Measurements from ENCODE around the gene EDA. TPM values are rescaled to one million over a fixed set of nuclear protein-coding genes. Genes with fewer than 3 reads are reported as not detected.

EDA gene
- total RNA-seq, 1 donor from 2014 or later: 2.5 TPM

DNA sequence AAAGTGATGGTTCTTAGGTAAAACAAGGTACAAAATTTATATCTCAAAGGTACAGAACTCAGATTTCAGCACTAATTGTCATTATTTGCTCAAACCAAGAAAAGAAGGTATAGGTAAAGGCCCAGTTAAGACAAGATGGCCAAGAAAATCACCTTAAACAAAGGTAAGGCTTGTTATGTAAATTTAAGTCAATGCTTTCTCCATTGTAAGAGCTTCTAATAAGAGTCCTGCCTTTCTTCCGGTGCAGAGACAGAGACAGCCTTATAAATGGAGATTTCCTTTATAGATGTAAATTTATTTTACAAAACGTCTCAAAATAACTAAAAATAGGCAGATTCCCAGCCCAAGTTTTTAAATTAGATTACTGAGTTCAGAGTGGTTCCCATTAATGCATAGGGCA is 89.9 kb downstream of the EDA start:
- TF ChIP-seq, protein P1, sequence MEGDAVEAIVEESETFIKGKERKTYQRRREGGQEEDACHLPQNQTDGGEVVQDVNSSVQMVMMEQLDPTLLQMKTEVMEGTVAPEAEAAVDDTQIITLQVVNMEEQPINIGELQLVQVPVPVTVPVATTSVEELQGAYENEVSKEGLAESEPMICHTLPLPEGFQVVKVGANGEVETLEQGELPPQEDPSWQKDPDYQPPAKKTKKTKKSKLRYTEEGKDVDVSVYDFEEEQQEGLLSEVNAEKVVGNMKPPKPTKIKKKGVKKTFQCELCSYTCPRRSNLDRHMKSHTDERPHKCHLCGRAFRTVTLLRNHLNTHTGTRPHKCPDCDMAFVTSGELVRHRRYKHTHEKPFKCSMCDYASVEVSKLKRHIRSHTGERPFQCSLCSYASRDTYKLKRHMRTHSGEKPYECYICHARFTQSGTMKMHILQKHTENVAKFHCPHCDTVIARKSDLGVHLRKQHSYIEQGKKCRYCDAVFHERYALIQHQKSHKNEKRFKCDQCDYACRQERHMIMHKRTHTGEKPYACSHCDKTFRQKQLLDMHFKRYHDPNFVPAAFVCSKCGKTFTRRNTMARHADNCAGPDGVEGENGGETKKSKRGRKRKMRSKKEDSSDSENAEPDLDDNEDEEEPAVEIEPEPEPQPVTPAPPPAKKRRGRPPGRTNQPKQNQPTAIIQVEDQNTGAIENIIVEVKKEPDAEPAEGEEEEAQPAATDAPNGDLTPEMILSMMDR (IDR thresholded peaks at IDR 0.05; ENCODE audit: insufficient read depth, low read length, poor library complexity, severe bottlenecking): no peak
- Histone ChIP-seq H3K27me3 (ENCODE audit: control insufficient read depth, insufficient read depth, low read length) (no peaks in the 10 kb centered on the region), H3K4me3 (ENCODE audit: low read depth, low read length) (no peak overlapping the region), H3K36me3 (ENCODE audit: control insufficient read depth, insufficient read depth, low read length) (no peaks in the 10 kb centered on the region)
- DNase-seq (ENCODE audit: low read depth): no peak

DNA sequence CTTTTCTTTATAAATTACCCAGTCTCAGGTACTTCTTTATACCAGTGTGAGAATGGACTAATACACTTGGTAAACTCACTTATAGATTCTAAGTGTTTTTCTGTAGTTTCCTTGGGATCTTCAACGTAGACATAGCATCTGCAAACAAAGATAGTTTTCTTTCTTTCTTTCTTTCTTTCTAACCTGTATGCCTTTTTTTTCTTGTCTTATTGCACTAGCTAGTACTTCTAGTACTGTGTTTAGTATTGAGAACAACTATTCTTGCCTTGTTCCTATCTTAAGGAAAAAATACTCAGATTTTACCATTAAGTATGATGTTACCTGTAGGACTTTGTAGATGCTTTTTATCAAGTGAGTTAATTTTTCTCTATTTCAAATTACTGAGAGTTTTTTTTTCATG is 102.2 kb downstream of the EDA start:
- Histone ChIP-seq H3K4me3 (ENCODE audit: low read depth, low read length) (no peak overlapping the region), H3K27me3 (ENCODE audit: control insufficient read depth, insufficient read depth, low read length) (no peaks in the 10 kb centered on the region), H3K36me3 (ENCODE audit: control insufficient read depth, insufficient read depth, low read length) (no peaks in the 10 kb centered on the region)
- DNase-seq (ENCODE audit: low read depth): no peak
- TF ChIP-seq, protein P1 (IDR thresholded peaks at IDR 0.05; ENCODE audit: insufficient read depth, low read length, poor library complexity, severe bottlenecking): no peak

DNA sequence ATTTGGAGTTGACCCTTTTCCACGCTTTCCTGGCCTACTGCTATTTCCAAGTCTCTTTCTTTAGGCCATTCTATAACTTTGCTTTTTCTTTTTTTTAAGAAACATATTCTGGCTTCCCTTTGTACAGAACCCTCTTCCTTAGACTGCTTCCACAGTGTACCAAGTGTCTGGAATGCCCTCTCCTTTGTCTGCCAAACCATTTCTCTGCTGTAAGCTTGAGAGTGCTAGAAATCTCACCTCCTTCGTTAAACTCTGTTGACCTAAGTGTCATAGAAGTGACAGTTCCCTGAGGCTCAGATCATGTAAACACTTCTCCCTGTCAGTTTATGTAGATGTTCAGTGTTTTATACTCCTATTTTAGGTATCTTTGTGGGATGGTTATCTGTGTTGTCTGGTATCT is 108.4 kb downstream of the EDA start:
- H3K36me3 ChIP-seq (ENCODE audit: control insufficient read depth, insufficient read depth, low read length): no peaks in the 10 kb centered on the region
- H3K4me3 ChIP-seq (ENCODE audit: low read depth, low read length): no peak overlapping the region
- TF ChIP-seq, protein P1 (IDR thresholded peaks at IDR 0.05; ENCODE audit: insufficient read depth, low read length, poor library complexity, severe bottlenecking): no peak
- H3K27me3 ChIP-seq (ENCODE audit: control insufficient read depth, insufficient read depth, low read length): no peaks in the 10 kb centered on the region
- no peak for DNase-seq (ENCODE audit: low read depth)

DNA sequence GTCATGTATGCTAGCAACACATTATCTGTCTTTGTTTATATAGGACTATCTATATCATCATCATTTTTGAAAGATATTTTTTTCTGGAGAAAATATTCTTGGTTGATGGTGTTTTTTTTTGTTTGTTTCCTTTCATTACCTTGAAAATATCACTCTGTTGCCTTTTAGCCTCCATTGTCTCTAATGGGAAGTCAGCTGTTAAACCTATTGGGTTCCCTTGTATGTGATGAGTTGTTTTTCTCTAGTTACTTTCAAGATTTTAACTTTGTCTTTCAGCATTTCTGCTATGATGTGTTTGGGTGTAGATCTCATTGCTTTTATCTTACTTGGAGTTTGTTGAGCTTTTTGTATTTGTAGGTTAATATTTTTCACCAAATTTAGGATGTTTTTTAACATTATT is 124.4 kb downstream of the EDA start:
- no peaks in the 10 kb centered on the region for H3K36me3 ChIP-seq (ENCODE audit: control insufficient read depth, insufficient read depth, low read length)
- no peaks in the 10 kb centered on the region for H3K27me3 ChIP-seq (ENCODE audit: control insufficient read depth, insufficient read depth, low read length)
- DNase-seq (ENCODE audit: low read depth): no peak
- no peak overlapping the region for H3K4me3 ChIP-seq (ENCODE audit: low read depth, low read length)
- TF ChIP-seq, protein P1 (IDR thresholded peaks at IDR 0.05; ENCODE audit: insufficient read depth, low read length, poor library complexity, severe bottlenecking): no peak

DNA sequence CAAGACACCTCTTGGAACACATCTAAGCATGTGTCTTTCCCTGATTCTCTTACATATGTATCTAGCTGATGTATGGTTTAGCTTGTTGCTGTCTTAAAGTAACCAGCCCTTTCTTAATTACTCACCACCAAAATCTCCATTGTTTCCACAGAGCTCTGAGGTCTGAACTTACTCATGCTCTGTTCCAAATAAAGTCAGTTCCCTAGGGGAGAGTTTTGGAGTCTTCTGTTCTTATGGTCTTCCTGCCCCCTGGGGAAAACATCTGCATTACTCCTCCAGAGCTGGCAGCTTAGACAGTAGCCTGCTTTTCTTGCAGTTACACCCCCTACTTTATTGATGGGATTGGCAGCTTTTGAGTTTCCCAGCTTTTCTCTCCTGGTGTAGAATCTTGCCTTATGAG is 125.8 kb downstream of the EDA start:
- no peak for DNase-seq (ENCODE audit: low read depth)
- H3K4me3 ChIP-seq (ENCODE audit: low read depth, low read length): no peak overlapping the region
- no peaks in the 10 kb centered on the region for H3K27me3 ChIP-seq (ENCODE audit: control insufficient read depth, insufficient read depth, low read length)
- TF ChIP-seq, protein P1 (IDR thresholded peaks at IDR 0.05; ENCODE audit: insufficient read depth, low read length, poor library complexity, severe bottlenecking): no peak
- H3K36me3 ChIP-seq (ENCODE audit: control insufficient read depth, insufficient read depth, low read length): no peaks in the 10 kb centered on the region

DNA sequence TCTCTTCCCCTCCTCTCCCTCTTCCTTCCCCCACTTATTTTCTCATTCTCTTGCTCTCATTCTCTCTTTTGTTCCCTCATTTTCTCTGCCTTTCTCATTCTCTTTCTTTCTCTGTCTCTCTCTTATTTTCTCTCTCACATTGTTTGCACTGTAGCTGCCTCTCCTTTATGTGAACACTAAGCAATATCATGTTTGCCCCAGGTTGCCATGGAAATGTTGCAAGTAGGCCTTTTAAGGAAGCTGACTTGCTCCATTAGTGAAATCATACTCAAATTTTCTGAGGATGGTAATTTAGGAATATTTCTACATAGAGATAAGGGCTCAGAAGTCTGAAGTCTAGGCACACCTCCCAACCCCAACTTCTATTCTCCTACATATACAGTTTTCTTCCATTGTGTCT is 130.1 kb downstream of the EDA start:
- DNase-seq (ENCODE audit: low read depth): no peak
- Histone ChIP-seq H3K27me3 (ENCODE audit: control insufficient read depth, insufficient read depth, low read length) (no peaks in the 10 kb centered on the region), H3K4me3 (ENCODE audit: low read depth, low read length) (no peak overlapping the region), H3K36me3 (ENCODE audit: control insufficient read depth, insufficient read depth, low read length) (no peaks in the 10 kb centered on the region)
- TF ChIP-seq, protein P1 (IDR thresholded peaks at IDR 0.05; ENCODE audit: insufficient read depth, low read length, poor library complexity, severe bottlenecking): no peak
